CD14-positive monocyte (primary cell): ENCODE measurements around the gene PCCB. TPM values are rescaled to one million over a fixed set of nuclear protein-coding genes. Genes with fewer than 3 reads are reported as not detected.

Source experiments
- DNase-seq, 3 donors: peaks; one replicate each; pipeline ENCODE4 v3.0.0-alpha.2; 2011 to 2022
- H2AFZ ChIP-seq: 2 replicates; pipeline ENCODE4 v1.6.0; 2012; ENCODE audit warnings: mild to moderate bottlenecking, low read depth, low read length, inconsistent platforms; ENCODE audit not compliant: insufficient read depth, poor library complexity, severe bottlenecking
- H3K27ac ChIP-seq, 2 donors: 1 replicate in 1 of 2; 2 replicates in 1 of 2; pipeline ENCODE4 v1.5.1; 2012 to 2013; ENCODE audit warnings: low read length in 2 of 2, control low read depth in 1 of 2, inconsistent platforms in 1 of 2, low read depth in 1 of 2, mild to moderate bottlenecking in 1 of 2
- H3K27me3 ChIP-seq, 2 donors: one replicate each; pipeline versions ENCODE4 v1.6.0 to v1.6.1; 2011 to 2013; ENCODE audit warnings: low read length in 2 of 2; ENCODE audit not compliant: control insufficient read depth in 2 of 2, insufficient read depth in 2 of 2
- H3K36me3 ChIP-seq, 2 donors: replicated peaks in 1 of 2; 1 replicate in 1 of 2; 2 replicates in 1 of 2; pipeline versions ENCODE4 v1.5.1 to v1.6.1; 2012 to 2013; ENCODE audit warnings: low read length in 2 of 2, control low read depth in 1 of 2, inconsistent platforms in 1 of 2, mild to moderate bottlenecking in 1 of 2; ENCODE audit not compliant: insufficient read depth in 2 of 2, control insufficient read depth in 1 of 2
- H3K4me1 ChIP-seq, 2 donors: 1 replicate in 1 of 2; 2 replicates in 1 of 2; pipeline versions ENCODE4 v1.5.1 to v1.6.1; 2012 to 2013; ENCODE audit warnings: low read length in 2 of 2, control low read depth in 1 of 2, inconsistent platforms in 1 of 2, mild to moderate bottlenecking in 1 of 2, moderate library complexity in 1 of 2; ENCODE audit not compliant: insufficient read depth in 2 of 2, control insufficient read depth in 1 of 2
- H3K4me2 ChIP-seq: replicated peaks from 2 replicates; pipeline ENCODE3; 2012; ENCODE audit warnings: low read length, moderate library complexity, mild to moderate bottlenecking; ENCODE audit not compliant: poor library complexity, severe bottlenecking; ENCODE audit errors: extremely low read depth
- H3K4me3 ChIP-seq, 3 experiments: fragments of 200-600 bp in 1 of 3; sonication (generic) in 1 of 3; replicated peaks in 1 of 3; 1 replicate in 2 of 3; 2 replicates in 1 of 3; pipeline ENCODE4 v1.5.1; 2011 to 2013; ENCODE audit warnings: low read length in 3 of 3, mild to moderate bottlenecking in 3 of 3, control low read depth in 2 of 3, low read depth in 2 of 3, inconsistent platforms in 1 of 3, moderate library complexity in 1 of 3
- H3K79me2 ChIP-seq: 2 replicates; pipeline ENCODE4 v1.6.0; 2012; ENCODE audit warnings: mild to moderate bottlenecking, control low read depth, inconsistent platforms, low read length, moderate library complexity; ENCODE audit not compliant: insufficient read depth
- H3K9ac ChIP-seq: 2 replicates; pipeline ENCODE4 v1.6.0; 2017; ENCODE audit warnings: low read length, mild to moderate bottlenecking; ENCODE audit not compliant: insufficient read depth, poor library complexity, severe bottlenecking
- H3K9me3 ChIP-seq, 2 donors: replicated peaks in 1 of 2; 1 replicate in 1 of 2; 2 replicates in 1 of 2; pipeline versions ENCODE4 v1.5.1 to v1.6.1; 2012 to 2013; ENCODE audit warnings: low read length in 2 of 2, control low read depth in 1 of 2; ENCODE audit not compliant: control insufficient read depth in 1 of 2, insufficient read depth in 1 of 2
- H4K20me1 ChIP-seq: 2 replicates; pipeline ENCODE4 v1.6.0; 2012; ENCODE audit warnings: mild to moderate bottlenecking, low read length, control low read depth, moderate library complexity; ENCODE audit not compliant: insufficient read depth
- H3K27ac Mint-ChIP-seq, 7 donors: one replicate each; pipeline ENCODE4 v1.8.0; 2020; ENCODE audit warnings: mild to moderate bottlenecking in 7 of 7, mixed read lengths in 7 of 7, moderate library complexity in 6 of 7, inconsistent platforms in 2 of 7
- H3K27me3 Mint-ChIP-seq, 3 donors: one replicate each; pipeline ENCODE4 v1.8.0; 2021 to 2022; ENCODE audit warnings: low read depth in 3 of 3, mild to moderate bottlenecking in 3 of 3, mixed read lengths in 3 of 3, moderate library complexity in 3 of 3, inconsistent platforms in 1 of 3
- H3K36me3 Mint-ChIP-seq, 2 donors: one replicate each; pipeline ENCODE4 v1.8.0; 2020; ENCODE audit warnings: mixed read lengths in 2 of 2, inconsistent platforms in 1 of 2, mild to moderate bottlenecking in 1 of 2
- H3K4me1 Mint-ChIP-seq: one replicate; pipeline ENCODE4 v1.8.0; 2020; ENCODE audit warnings: mild to moderate bottlenecking, mixed read lengths
- H3K4me3 Mint-ChIP-seq, 2 donors: one replicate each; pipeline ENCODE4 v1.8.0; 2020; ENCODE audit warnings: mild to moderate bottlenecking in 2 of 2, mixed read lengths in 2 of 2, moderate library complexity in 1 of 2
- H3K9me3 Mint-ChIP-seq, 7 donors: one replicate each; pipeline ENCODE4 v1.8.0; 2020 to 2022; ENCODE audit warnings: mixed read lengths in 7 of 7, mild to moderate bottlenecking in 6 of 7, moderate library complexity in 6 of 7, inconsistent platforms in 2 of 7
- WGBS: methylation state at CpG from one replicate; pipeline ENCODE4 v1.1.5; 2013; ENCODE audit warnings: missing lambda C conversion rate; ENCODE audit not compliant: insufficient coverage; 5-methylcytosine and 5-hydroxymethylcytosine counted together
- intact Hi-C, 2 donors: fragments of 100-400 bp; cut with micrococcal nuclease; formaldehyde crosslinking; loops; one replicate each; pipeline versions ENCODE4 v1.15.0 to v1.15.1; 2023
- polyA plus RNA-seq, 3 donors: library from polyadenylated mRNA; depleted of rRNA in 1 of 3; unstranded in 2 of 3; stranded (reverse) in 1 of 3; fragments of 300-500 nt in 2 of 3; fragments of >200 nt in 1 of 3; fragmentation: Illumina TruSeq in 2 of 3; gene quantifications; 1 replicate in 2 of 3; 2 replicates in 1 of 3; pipeline ENCODE4 v1.2.3, GENCODE V29; 2012 to 2021
- TF ChIP-seq, protein P1 (sequence below): fragments of 200-600 bp; IDR thresholded peaks from one replicate; pipeline ENCODE4 v1.8.0; 2022; ENCODE audit warnings: antibody characterized with exemption, mild to moderate bottlenecking

The PCCB gene
- polyA plus RNA-seq, 3 donors: 13.1 to 41.7 (median 31.6) TPM

DNA sequence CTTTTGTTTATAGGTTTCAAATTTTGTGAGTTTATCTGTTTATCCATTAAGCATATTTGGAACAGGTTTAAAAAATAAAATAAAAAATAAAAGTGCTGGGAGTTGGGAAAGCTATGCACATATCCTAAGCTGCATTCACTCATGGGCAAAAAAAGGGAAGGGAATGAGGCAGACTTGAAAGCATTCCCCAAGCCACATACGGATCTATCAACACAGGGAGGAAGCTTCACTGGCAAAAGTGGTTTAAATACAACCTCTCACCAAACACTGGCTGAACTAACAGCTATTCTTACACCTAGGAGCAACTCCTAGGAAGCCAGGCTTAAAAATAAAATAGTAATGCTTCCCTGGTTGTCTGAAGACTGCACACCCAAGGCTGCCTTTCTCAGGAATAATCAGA is 101.2 kb downstream of the PCCB start:
- no peak overlapping the region for H3K4me2 ChIP-seq
- no peaks in the 10 kb centered on the region for H3K79me2 ChIP-seq
- peaks cover 3 to 50% of the 10 kb centered on the region in 2 donors for H3K36me3 ChIP-seq
- H3K9ac ChIP-seq: no peak overlapping the region
- no peaks in the 10 kb centered on the region for H3K4me1 Mint-ChIP-seq
- no peak overlapping the region for H3K27ac Mint-ChIP-seq
- intact Hi-C loops: no loop called here
- H4K20me1 ChIP-seq: no peaks in the 10 kb centered on the region
- H3K9me3 Mint-ChIP-seq: peaks cover 0 to 5% (median 0%) of the 10 kb centered on the region in 7 donors
- TF ChIP-seq, protein P1, sequence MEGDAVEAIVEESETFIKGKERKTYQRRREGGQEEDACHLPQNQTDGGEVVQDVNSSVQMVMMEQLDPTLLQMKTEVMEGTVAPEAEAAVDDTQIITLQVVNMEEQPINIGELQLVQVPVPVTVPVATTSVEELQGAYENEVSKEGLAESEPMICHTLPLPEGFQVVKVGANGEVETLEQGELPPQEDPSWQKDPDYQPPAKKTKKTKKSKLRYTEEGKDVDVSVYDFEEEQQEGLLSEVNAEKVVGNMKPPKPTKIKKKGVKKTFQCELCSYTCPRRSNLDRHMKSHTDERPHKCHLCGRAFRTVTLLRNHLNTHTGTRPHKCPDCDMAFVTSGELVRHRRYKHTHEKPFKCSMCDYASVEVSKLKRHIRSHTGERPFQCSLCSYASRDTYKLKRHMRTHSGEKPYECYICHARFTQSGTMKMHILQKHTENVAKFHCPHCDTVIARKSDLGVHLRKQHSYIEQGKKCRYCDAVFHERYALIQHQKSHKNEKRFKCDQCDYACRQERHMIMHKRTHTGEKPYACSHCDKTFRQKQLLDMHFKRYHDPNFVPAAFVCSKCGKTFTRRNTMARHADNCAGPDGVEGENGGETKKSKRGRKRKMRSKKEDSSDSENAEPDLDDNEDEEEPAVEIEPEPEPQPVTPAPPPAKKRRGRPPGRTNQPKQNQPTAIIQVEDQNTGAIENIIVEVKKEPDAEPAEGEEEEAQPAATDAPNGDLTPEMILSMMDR: no peak
- H2AFZ ChIP-seq: no peak overlapping the region
- H3K27ac ChIP-seq: no peak overlapping the region
- H3K4me3 Mint-ChIP-seq: no peak overlapping the region
- no peaks in the 10 kb centered on the region for H3K27me3 ChIP-seq
- H3K9me3 ChIP-seq: no peaks in the 10 kb centered on the region
- H3K27me3 Mint-ChIP-seq: no peaks in the 10 kb centered on the region
- no peak for DNase-seq
- H3K36me3 Mint-ChIP-seq: peaks cover 25 to 41% of the 10 kb centered on the region in 2 donors
- H3K4me3 ChIP-seq: no peak overlapping the region
- WGBS: no CpG with 5 or more reads among the region's 1 CpG
- no peaks in the 10 kb centered on the region for H3K4me1 ChIP-seq

DNA sequence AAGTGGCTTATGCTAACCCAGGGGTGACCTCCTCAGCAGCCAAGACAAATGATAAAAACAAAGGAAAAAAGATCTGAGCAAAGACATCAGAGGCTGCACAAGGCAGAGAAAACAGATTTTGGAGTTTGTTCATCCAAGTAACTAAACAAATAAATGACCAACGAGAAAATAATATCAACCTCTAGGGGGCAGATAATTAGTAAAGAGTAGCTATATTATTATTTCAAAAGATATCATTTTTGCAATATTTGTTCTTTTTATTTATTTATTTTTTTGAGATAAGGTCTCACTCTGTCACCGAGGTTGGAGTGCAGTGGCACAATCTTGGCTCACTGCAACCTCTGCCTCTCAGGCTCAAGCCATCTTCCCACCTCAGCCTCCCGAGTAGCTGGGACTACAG is 101.8 kb downstream of the PCCB start:
- no CpG with 5 or more reads among the region's 3 CpGs for WGBS
- Mint-ChIP-seq H3K36me3 (peaks cover 25 to 43% of the 10 kb centered on the region in 2 donors), H3K4me3 (no peak overlapping the region), H3K9me3 (peaks cover 0 to 5% (median 0%) of the 10 kb centered on the region in 7 donors), H3K4me1 (no peaks in the 10 kb centered on the region), H3K27ac (no peak overlapping the region), H3K27me3 (no peaks in the 10 kb centered on the region)
- H3K36me3 ChIP-seq: peaks cover 3 to 50% of the 10 kb centered on the region in 2 donors
- no peak for DNase-seq
- intact Hi-C loops: no loop called here
- H3K4me1 ChIP-seq: no peaks in the 10 kb centered on the region
- H3K4me2 ChIP-seq: no peak overlapping the region
- H3K4me3 ChIP-seq: no peak overlapping the region
- no peak overlapping the region for H2AFZ ChIP-seq
- H3K79me2 ChIP-seq: no peaks in the 10 kb centered on the region
- TF ChIP-seq, protein P1: peak; percentile 20
- H3K27me3 ChIP-seq: no peaks in the 10 kb centered on the region
- no peak overlapping the region for H3K27ac ChIP-seq
- H3K9me3 ChIP-seq: no peaks in the 10 kb centered on the region
- no peak overlapping the region for H3K9ac ChIP-seq
- no peaks in the 10 kb centered on the region for H4K20me1 ChIP-seq
